H9 (cell line): ENCODE data around the gene PTPRN2. TPM values are rescaled to one million over a fixed set of nuclear protein-coding genes. Genes with fewer than 3 reads are reported as not detected.

Experiments
- DNase-seq: peaks from one replicate; pipeline ENCODE4 v3.0.0-alpha.2; 2017
- H2AFZ ChIP-seq: one replicate; pipeline ENCODE4 v1.6.1; 2013; ENCODE audit warnings: mild to moderate bottlenecking, low read length, control low read depth, moderate library complexity
- H2AK5ac ChIP-seq: 2 replicates; pipeline ENCODE4 v1.6.1; 2013; ENCODE audit warnings: low read length, control low read depth, mixed read lengths; ENCODE audit not compliant: insufficient read length
- H2BK120ac ChIP-seq: one replicate; pipeline ENCODE4 v1.6.1; 2013; ENCODE audit warnings: low read depth, mild to moderate bottlenecking, low read length, control low read depth, inconsistent platforms; ENCODE audit not compliant: poor library complexity, severe bottlenecking
- H2BK12ac ChIP-seq: 2 replicates; pipeline ENCODE4 v1.6.1; 2013; ENCODE audit warnings: low read length, control low read depth, mixed read lengths, low read depth; ENCODE audit not compliant: insufficient read length
- H2BK15ac ChIP-seq: 2 replicates; pipeline ENCODE4 v1.6.1; 2013; ENCODE audit warnings: low read depth, low read length, control low read depth
- H2BK20ac ChIP-seq: one replicate; pipeline ENCODE4 v1.6.1; 2013; ENCODE audit warnings: low read depth, mild to moderate bottlenecking, low read length, control low read depth, inconsistent platforms; ENCODE audit not compliant: poor library complexity, severe bottlenecking
- H2BK5ac ChIP-seq: 2 replicates; pipeline ENCODE4 v1.6.1; 2013; ENCODE audit warnings: low read length, control low read depth, mixed read lengths; ENCODE audit not compliant: insufficient read length
- H3K14ac ChIP-seq: 2 replicates; pipeline ENCODE4 v1.6.1; 2013; ENCODE audit warnings: low read length, control low read depth; ENCODE audit not compliant: insufficient read depth
- H3K18ac ChIP-seq: 2 replicates; pipeline ENCODE4 v1.6.1; 2013; ENCODE audit warnings: low read depth, mild to moderate bottlenecking, mixed read lengths, low read length, control low read depth; ENCODE audit not compliant: insufficient read length
- H3K23ac ChIP-seq: 2 replicates; pipeline ENCODE4 v1.6.1; 2013; ENCODE audit warnings: low read length, control low read depth, mixed read lengths, low read depth; ENCODE audit not compliant: insufficient read length
- H3K23me2 ChIP-seq: 2 replicates; pipeline ENCODE4 v1.6.1; 2013; ENCODE audit warnings: low read depth, mild to moderate bottlenecking, mixed read lengths, low read length, control low read depth; ENCODE audit not compliant: insufficient read length, poor library complexity, severe bottlenecking
- H3K27ac ChIP-seq: 2 replicates; pipeline ENCODE4 v1.5.1; 2013; ENCODE audit warnings: low read length, control low read depth, mixed read lengths, low read depth; ENCODE audit not compliant: insufficient read length
- H3K27me3 ChIP-seq: 2 replicates; pipeline ENCODE4 v1.6.1; 2013; ENCODE audit warnings: low read length, control low read depth, inconsistent platforms; ENCODE audit not compliant: insufficient read depth
- H3K4ac ChIP-seq: 2 replicates; pipeline ENCODE4 v1.6.1; 2013; ENCODE audit warnings: low read depth, mild to moderate bottlenecking, control low read depth, inconsistent platforms, low read length, moderate library complexity
- H3K4me1 ChIP-seq: 2 replicates; pipeline ENCODE4 v1.6.1; 2013; ENCODE audit warnings: low read length, control low read depth, inconsistent platforms; ENCODE audit not compliant: insufficient read depth
- H3K4me2 ChIP-seq: 2 replicates; pipeline ENCODE4 v1.6.1; 2013; ENCODE audit warnings: low read length, control low read depth, mixed read lengths; ENCODE audit not compliant: insufficient read length, insufficient read depth
- H3K56ac ChIP-seq: 2 replicates; pipeline ENCODE4 v1.6.1; 2013; ENCODE audit warnings: low read depth, mild to moderate bottlenecking, mixed read lengths, low read length, control low read depth; ENCODE audit not compliant: insufficient read length
- H3K79me1 ChIP-seq: 2 replicates; pipeline ENCODE4 v1.6.1; 2013; ENCODE audit warnings: low read depth, mild to moderate bottlenecking, moderate library complexity, low read length, control low read depth, inconsistent platforms; ENCODE audit not compliant: insufficient read depth, poor library complexity, severe bottlenecking
- H3K79me2 ChIP-seq: 2 replicates; pipeline ENCODE4 v1.6.1; 2013; ENCODE audit warnings: low read length, control low read depth, inconsistent platforms; ENCODE audit not compliant: insufficient read depth
- H3K9ac ChIP-seq: 2 replicates; pipeline ENCODE4 v1.6.1; 2013; ENCODE audit warnings: low read length, control low read depth, mixed read lengths; ENCODE audit not compliant: insufficient read length; ENCODE audit errors: extremely low read depth
- H3K9me3 ChIP-seq: one replicate; pipeline ENCODE4 v1.6.1; 2013; ENCODE audit warnings: low read depth, low read length, inconsistent platforms; ENCODE audit not compliant: control insufficient read depth
- H3T11ph ChIP-seq: one replicate; pipeline ENCODE4 v1.6.1; 2013; ENCODE audit warnings: mild to moderate bottlenecking, low read length, control low read depth, inconsistent platforms
- H4K20me1 ChIP-seq: one replicate; pipeline ENCODE4 v1.6.1; 2013; ENCODE audit not compliant: control insufficient read depth, insufficient read length, insufficient read depth
- H4K5ac ChIP-seq: 2 replicates; pipeline ENCODE4 v1.6.1; 2013; ENCODE audit warnings: low read depth, mild to moderate bottlenecking, mixed read lengths, low read length, control low read depth; ENCODE audit not compliant: insufficient read length
- H4K8ac ChIP-seq: replicated peaks from 2 replicates; pipeline ENCODE4 v1.6.1; 2013; ENCODE audit warnings: low read length, control low read depth, mixed read lengths, low read depth; ENCODE audit not compliant: insufficient read length
- H4K91ac ChIP-seq: 2 replicates; pipeline ENCODE4 v1.6.1; 2013; ENCODE audit warnings: low read depth, mild to moderate bottlenecking, moderate library complexity, mixed read lengths, low read length, control low read depth; ENCODE audit not compliant: insufficient read length
- H3K27ac Mint-ChIP-seq, 3 experiments: 2 replicates in 2 of 3; 3 replicates in 1 of 3; pipeline ENCODE4 v1.8.0; 2020 to 2021; ENCODE audit warnings: mixed read lengths in 3 of 3, mild to moderate bottlenecking in 1 of 3, moderate library complexity in 1 of 3
- H3K27me3 Mint-ChIP-seq: 2 replicates; pipeline ENCODE4 v1.8.0; 2021; ENCODE audit warnings: low read depth, mild to moderate bottlenecking, moderate library complexity, mixed read lengths
- H3K36me3 Mint-ChIP-seq, 3 experiments: 2 replicates in 2 of 3; 3 replicates in 1 of 3; pipeline ENCODE4 v1.8.0; 2020 to 2021; ENCODE audit warnings: low read depth in 3 of 3, mixed read lengths in 3 of 3; ENCODE audit not compliant: insufficient read depth in 1 of 3
- H3K4me1 Mint-ChIP-seq, 2 experiments: 2 replicates each; pipeline ENCODE4 v1.8.0; 2020; ENCODE audit warnings: mixed read lengths in 2 of 2
- H3K4me3 Mint-ChIP-seq, 2 experiments: 2 replicates in 1 of 2; 3 replicates in 1 of 2; pipeline ENCODE4 v1.8.0; 2020 to 2021; ENCODE audit warnings: mild to moderate bottlenecking in 2 of 2, mixed read lengths in 2 of 2, moderate library complexity in 1 of 2
- H3K9me3 Mint-ChIP-seq, 2 experiments: 2 replicates in 1 of 2; 3 replicates in 1 of 2; pipeline ENCODE4 v1.8.0; 2020; ENCODE audit warnings: mild to moderate bottlenecking in 2 of 2, mixed read lengths in 2 of 2, moderate library complexity in 1 of 2
- WGBS: extraction: QIAGEN DNeasy Blood & Tissue Kit; methylation state at CpG from one replicate; pipeline ENCODE4 v1.1.7; 2013; ENCODE audit warnings: missing lambda C conversion rate, low lambda C conversion rate, mixed read lengths; ENCODE audit not compliant: insufficient read length; ENCODE audit errors: extremely low coverage; 5-methylcytosine and 5-hydroxymethylcytosine counted together
- total RNA-seq: library from RNA; stranded (reverse); gene quantifications from 2 replicates; pipeline ENCODE4 v1.2.1, GENCODE V29; 2021
- TF ChIP-seq, protein P1 (sequence below): fragments of 200-600 bp; sonication (generic); conservative IDR thresholded peaks from 3 replicates; pipeline ENCODE4 v1.8.0; 2021; ENCODE audit warnings: antibody characterized with exemption, mild to moderate bottlenecking

The PTPRN2 gene
- total RNA-seq, 1 experiment from 2014 or later = 5.2 TPM

DNA sequence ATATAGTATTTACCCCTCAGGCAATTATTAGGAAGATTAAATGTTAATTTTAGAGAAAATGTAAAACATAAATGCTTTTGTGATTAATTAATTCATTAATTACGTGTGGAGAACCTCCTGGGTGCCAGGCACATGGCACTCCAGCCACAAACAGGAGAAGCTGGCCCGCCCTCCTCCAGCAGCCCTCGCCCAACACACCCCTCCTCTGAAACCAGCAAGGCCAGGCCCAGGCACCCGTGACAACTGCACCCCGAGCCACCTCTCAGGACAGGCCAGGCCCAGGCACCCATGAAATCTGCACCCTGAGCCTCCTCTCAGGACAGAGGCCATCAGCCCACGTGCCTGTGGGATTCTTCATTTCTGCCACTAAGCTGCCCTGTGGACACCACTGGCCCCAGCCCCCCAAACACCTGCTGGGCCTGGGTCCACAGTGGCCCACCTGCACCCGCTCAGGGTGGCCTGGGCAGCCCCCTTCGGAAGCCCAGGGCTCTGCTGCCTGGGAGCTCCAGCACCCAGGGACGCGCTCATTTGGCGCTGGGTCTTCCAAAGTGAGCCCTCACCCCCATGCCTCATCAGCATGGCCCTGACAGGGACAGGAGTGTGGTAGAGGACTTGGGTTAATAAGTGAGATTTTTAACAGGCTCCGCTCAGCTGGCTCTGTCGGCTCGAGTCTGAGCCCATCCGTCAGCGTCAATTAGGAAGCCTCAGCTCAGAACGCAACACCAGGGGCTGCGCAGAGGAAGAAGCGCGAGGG is 768.7 kb downstream of the PTPRN2 start:
- no peak overlapping the region for H3K4ac ChIP-seq
- no peak overlapping the region for H2BK12ac ChIP-seq
- no peak overlapping the region for H4K91ac ChIP-seq
- no peaks in the 10 kb centered on the region for H4K20me1 ChIP-seq
- no peaks in the 10 kb centered on the region for H3K79me1 ChIP-seq
- H3K9me3 ChIP-seq = no peaks in the 10 kb centered on the region
- H3K18ac ChIP-seq = no peak overlapping the region
- no peak overlapping the region for H3K9ac ChIP-seq
- no peak overlapping the region for H3K56ac ChIP-seq
- no peak overlapping the region for H2BK15ac ChIP-seq
- H3K23ac ChIP-seq = no peak overlapping the region
- H2BK20ac ChIP-seq = no peak overlapping the region
- no peaks in the 10 kb centered on the region; the same call in 1 of the 2 replicates for H3K27me3 ChIP-seq
- Mint-ChIP-seq H3K27me3 (no peaks in the 10 kb centered on the region; the same call in 1 of the 2 replicates), H3K4me1 (peaks cover 2 to 7% of the 10 kb centered on the region in 2 experiments; a peak in 3 of 4 replicates), H3K9me3 (peaks cover 0 to 2% of the 10 kb centered on the region in 2 experiments; a peak in 2 of 5 replicates), H3K27ac (no peak overlapping the region), H3K36me3 (no peaks in the 10 kb centered on the region; a peak in 1 of 7 replicates), H3K4me3 (no peak overlapping the region)
- no CpG with 5 or more reads among the region's 20 CpGs for WGBS
- H3K4me1 ChIP-seq = no peaks in the 10 kb centered on the region; the same call in 1 of the 2 replicates
- no peak for DNase-seq
- no peak overlapping the region for H4K8ac ChIP-seq
- H3K4me2 ChIP-seq = no peak overlapping the region
- no peak overlapping the region for H2BK5ac ChIP-seq
- no peak overlapping the region for H4K5ac ChIP-seq
- TF ChIP-seq, protein P1, sequence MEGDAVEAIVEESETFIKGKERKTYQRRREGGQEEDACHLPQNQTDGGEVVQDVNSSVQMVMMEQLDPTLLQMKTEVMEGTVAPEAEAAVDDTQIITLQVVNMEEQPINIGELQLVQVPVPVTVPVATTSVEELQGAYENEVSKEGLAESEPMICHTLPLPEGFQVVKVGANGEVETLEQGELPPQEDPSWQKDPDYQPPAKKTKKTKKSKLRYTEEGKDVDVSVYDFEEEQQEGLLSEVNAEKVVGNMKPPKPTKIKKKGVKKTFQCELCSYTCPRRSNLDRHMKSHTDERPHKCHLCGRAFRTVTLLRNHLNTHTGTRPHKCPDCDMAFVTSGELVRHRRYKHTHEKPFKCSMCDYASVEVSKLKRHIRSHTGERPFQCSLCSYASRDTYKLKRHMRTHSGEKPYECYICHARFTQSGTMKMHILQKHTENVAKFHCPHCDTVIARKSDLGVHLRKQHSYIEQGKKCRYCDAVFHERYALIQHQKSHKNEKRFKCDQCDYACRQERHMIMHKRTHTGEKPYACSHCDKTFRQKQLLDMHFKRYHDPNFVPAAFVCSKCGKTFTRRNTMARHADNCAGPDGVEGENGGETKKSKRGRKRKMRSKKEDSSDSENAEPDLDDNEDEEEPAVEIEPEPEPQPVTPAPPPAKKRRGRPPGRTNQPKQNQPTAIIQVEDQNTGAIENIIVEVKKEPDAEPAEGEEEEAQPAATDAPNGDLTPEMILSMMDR = no peak
- H2AK5ac ChIP-seq = no peak overlapping the region
- no peaks in the 10 kb centered on the region for H3K23me2 ChIP-seq
- no peak overlapping the region for H3K27ac ChIP-seq
- H2BK120ac ChIP-seq = no peak overlapping the region
- no peak overlapping the region for H2AFZ ChIP-seq
- H3K14ac ChIP-seq = no peak overlapping the region
- no peaks in the 10 kb centered on the region for H3K79me2 ChIP-seq
- no peak overlapping the region for H3T11ph ChIP-seq
